IMR-90 (cell line): ENCODE data around the gene ARVCF. TPM values are rescaled to one million over a fixed set of nuclear protein-coding genes. Genes with fewer than 3 reads are reported as not detected.
A peak's percentile ranks its signal among the peaks of the same experiment; 100 is the strongest.

Source experiments
- ATAC-seq: fragments of 200-7000 bp; cut with Tn5 transposase; 2 replicates; pipeline ENCODE4 v1.9.1; 2020; ENCODE audit warnings: low read depth, mild to moderate bottlenecking, moderate library complexity
- BruUV-seq: library from RNA; stranded (reverse); fragments of 400-500 nt; replicated peaks from 2 replicates; lab custom pipeline; 2021; lab: Mats Ljungman, UMichigan
- CTCF ChIA-PET: fragments of 300-600 bp; formaldehyde crosslinking; extraction: SDS; loops from one replicate; lab custom pipeline; 2021; ENCODE audit warnings: antibody characterized with exemption; lab: Yijun Ruan, JAX
- POLR2A ChIA-PET: fragments of 300-600 bp; sonication (Branson Sonifier 250); formaldehyde crosslinking; loops from one replicate; lab custom pipeline; 2022; ENCODE audit warnings: antibody characterized with exemption; ENCODE audit not compliant: unreplicated experiment; lab: Charles Lee
- DNase-seq: peaks from one replicate; pipeline ENCODE4 v3.0.0; 2013
- H2AFZ ChIP-seq: replicated peaks from 2 replicates; pipeline ENCODE3; 2013; ENCODE audit warnings: low read length, mild to moderate bottlenecking; ENCODE audit not compliant: poor library complexity
- H2AK5ac ChIP-seq: 2 replicates; pipeline ENCODE4 v1.6.1; 2013; ENCODE audit warnings: low read depth, low read length, inconsistent platforms
- H2AK9ac ChIP-seq: replicated peaks from 2 replicates; pipeline ENCODE3; 2013; ENCODE audit warnings: mild to moderate bottlenecking, low read depth, low read length, moderate library complexity; ENCODE audit not compliant: poor library complexity
- H2BK120ac ChIP-seq: 2 replicates; pipeline ENCODE4 v1.6.1; 2013; ENCODE audit warnings: low read depth, low read length, inconsistent platforms
- H2BK15ac ChIP-seq: 3 replicates; pipeline ENCODE4 v1.6.1; 2013; ENCODE audit warnings: low read depth, low read length, inconsistent platforms
- H2BK20ac ChIP-seq: 2 replicates; pipeline ENCODE4 v1.6.1; 2013; ENCODE audit warnings: low read depth, mild to moderate bottlenecking, inconsistent platforms, low read length, moderate library complexity
- H2BK5ac ChIP-seq: 2 replicates; pipeline ENCODE4 v1.6.1; 2013; ENCODE audit warnings: mild to moderate bottlenecking, low read depth, low read length, inconsistent platforms; ENCODE audit not compliant: poor library complexity, severe bottlenecking
- H3K14ac ChIP-seq: replicated peaks from 2 replicates; pipeline ENCODE4 v1.6.1; 2013; ENCODE audit warnings: low read depth, low read length, inconsistent platforms
- H3K18ac ChIP-seq: 2 replicates; pipeline ENCODE4 v1.6.1; 2013; ENCODE audit warnings: low read depth, low read length, control low read depth
- H3K23ac ChIP-seq: 2 replicates; pipeline ENCODE4 v1.6.1; 2013; ENCODE audit warnings: low read depth, low read length, inconsistent platforms
- H3K27ac ChIP-seq: 2 replicates; pipeline ENCODE4 v1.5.1; 2013; ENCODE audit warnings: mild to moderate bottlenecking, control low read depth, low read length; ENCODE audit not compliant: insufficient read depth
- H3K27me3 ChIP-seq: 2 replicates; pipeline ENCODE4 v1.6.1; 2013; ENCODE audit warnings: low read length; ENCODE audit not compliant: control insufficient read depth, insufficient read depth
- H3K36me3 ChIP-seq: 2 replicates; pipeline ENCODE4 v1.6.1; 2013; ENCODE audit warnings: low read length, mixed read lengths; ENCODE audit not compliant: control insufficient read depth, insufficient read depth
- H3K4ac ChIP-seq: 2 replicates; pipeline ENCODE4 v1.6.1; 2013; ENCODE audit warnings: low read depth, low read length, inconsistent platforms
- H3K4me1 ChIP-seq: 2 replicates; pipeline ENCODE4 v1.6.1; 2013; ENCODE audit warnings: low read length, mixed read lengths; ENCODE audit not compliant: control insufficient read depth, insufficient read depth
- H3K4me2 ChIP-seq: 2 replicates; pipeline ENCODE4 v1.6.1; 2013; ENCODE audit warnings: low read depth, mild to moderate bottlenecking, control low read depth, low read length, moderate library complexity
- H3K4me3 ChIP-seq: 2 replicates; pipeline ENCODE4 v1.5.1; 2013; ENCODE audit warnings: low read depth, mild to moderate bottlenecking, control low read depth, low read length, moderate library complexity; ENCODE audit not compliant: insufficient read depth
- H3K56ac ChIP-seq: 2 replicates; pipeline ENCODE4 v1.6.1; 2013; ENCODE audit warnings: low read length, inconsistent platforms; ENCODE audit not compliant: insufficient read depth; ENCODE audit errors: extremely low read depth
- H3K79me1 ChIP-seq, 2 experiments: 2 replicates each; pipeline ENCODE4 v1.6.1; 2013; ENCODE audit warnings: low read length in 2 of 2, inconsistent platforms in 1 of 2, low read depth in 1 of 2
- H3K9ac ChIP-seq: 2 replicates; pipeline ENCODE4 v1.6.1; 2013; ENCODE audit warnings: low read depth, low read length, control low read depth
- H3K9me1 ChIP-seq: 2 replicates; pipeline ENCODE4 v1.6.1; 2013; ENCODE audit warnings: low read length, inconsistent platforms; ENCODE audit not compliant: insufficient read depth
- H3K9me3 ChIP-seq: 2 replicates; pipeline ENCODE4 v1.6.1; 2013; ENCODE audit warnings: low read length; ENCODE audit not compliant: control insufficient read depth, insufficient read depth
- H4K20me1 ChIP-seq: 2 replicates; pipeline ENCODE4 v1.6.1; 2013; ENCODE audit warnings: low read length, inconsistent platforms; ENCODE audit not compliant: insufficient read depth
- H4K5ac ChIP-seq: 2 replicates; pipeline ENCODE4 v1.6.1; 2013; ENCODE audit warnings: mild to moderate bottlenecking, low read depth, low read length, control low read depth
- H4K8ac ChIP-seq, 2 experiments: 2 replicates each; pipeline ENCODE4 v1.6.1; 2013; ENCODE audit warnings: low read depth in 2 of 2, low read length in 2 of 2, control low read depth in 1 of 2, inconsistent platforms in 1 of 2
- H4K91ac ChIP-seq: 2 replicates; pipeline ENCODE4 v1.6.1; 2013; ENCODE audit warnings: low read depth, low read length, inconsistent platforms; ENCODE audit not compliant: insufficient read depth
- BHLHE40 ChIP-seq: fragments of 150-350 bp; IDR thresholded peaks from 2 replicates; pipeline ENCODE4 v1.6.1; 2016; ENCODE audit warnings: mild to moderate bottlenecking, low read depth, low read length
- CHD1 ChIP-seq: IDR thresholded peaks from 2 replicates; pipeline ENCODE4 v1.6.1; 2012; ENCODE audit warnings: low read depth, low read length, improper control_type of control experiment
- ELK1 ChIP-seq: fragments of 150-350 bp; IDR thresholded peaks from 2 replicates; pipeline ENCODE4 v1.6.1; 2016; ENCODE audit warnings: low read depth, mild to moderate bottlenecking, low read length, moderate library complexity, borderline replicate concordance
- MXI1 ChIP-seq: IDR thresholded peaks from 2 replicates; pipeline ENCODE4 v1.6.1; 2012; ENCODE audit warnings: low read depth, mild to moderate bottlenecking, low read length, moderate library complexity, borderline replicate concordance
- POLR2A ChIP-seq: IDR thresholded peaks from 2 replicates; pipeline ENCODE4 v1.6.1; 2012; ENCODE audit warnings: mild to moderate bottlenecking, low read depth, low read length
- RCOR1 ChIP-seq: IDR thresholded peaks from 2 replicates; pipeline ENCODE4 v1.6.1; 2012; ENCODE audit warnings: mild to moderate bottlenecking, low read length, improper control_type of control experiment; ENCODE audit not compliant: insufficient replicate concordance
- WGBS, 2 experiments: methylation state at CpG; one replicate each; pipeline versions ENCODE4 v1.1.5 to v1.1.7; 2013; ENCODE audit warnings: missing lambda C conversion rate in 2 of 2; ENCODE audit not compliant: insufficient read length in 1 of 2; ENCODE audit errors: extremely low coverage in 2 of 2; 5-methylcytosine and 5-hydroxymethylcytosine counted together
- dilution Hi-C: fragments of 300-500 bp; cut with HindIII; formaldehyde crosslinking; loops from one replicate; pipeline ENCODE4 v1.14.3; 2018; ENCODE audit warnings: low sequenced_read_pairs; ENCODE audit not compliant: unreplicated experiment
- in situ Hi-C: fragments of 300-500 bp; cut with MboI; formaldehyde crosslinking; loops from 3 replicates; pipeline ENCODE4 v1.14.3; 2019; ENCODE audit warnings: low sequenced_read_pairs, inconsistent platforms, mixed read lengths
- intact Hi-C: fragments of 100-400 bp; cut with micrococcal nuclease; formaldehyde crosslinking; loops from 2 replicates; pipeline ENCODE4 v1.10.0; 2022
- polyA plus RNA-seq, 3 experiments: library from polyadenylated mRNA; depleted of rRNA; stranded (reverse); fragments of >200 nt; gene quantifications; 2 replicates each; pipeline ENCODE4 v1.2.3, GENCODE V29; 2012; ENCODE audit warnings: low replicate concordance in 1 of 3
- total RNA-seq: library from RNA; depleted of rRNA; stranded (reverse); fragments of >200 nt; gene quantifications from 2 replicates; pipeline ENCODE4 v1.2.3, GENCODE V29; 2012

Gene ARVCF
- total and polyA plus RNA-seq, 2 of the 4 experiments (the other 2 are of a cell fraction), result 8.6 to 14.1 TPM

- ATAC-seq (no peak), DNase-seq (no peak)
- no peak overlapping the region for H4K8ac ChIP-seq
- in situ Hi-C loops, result no loop called here
- no peaks in the 10 kb centered on the region for H3K9me1 ChIP-seq
- H3K14ac ChIP-seq, result no peak overlapping the region
- no peak overlapping the region for H4K91ac ChIP-seq
- no peaks in the 10 kb centered on the region for H4K20me1 ChIP-seq
- H2AK5ac ChIP-seq, result no peak overlapping the region
- H3K56ac ChIP-seq, result no peak overlapping the region
- 73% methylated on average over 9 of the region's 14 CpGs; no CpG with 5 or more reads in 1 of the 2 experiments for WGBS, 2 experiments
- no peak overlapping the region for H4K5ac ChIP-seq
- intact Hi-C loops, result no loop called here
- no peak overlapping the region for H2BK15ac ChIP-seq
- H2BK5ac ChIP-seq, result no peak overlapping the region
- H3K4ac ChIP-seq, result no peak overlapping the region
- no peak overlapping the region for H3K27ac ChIP-seq
- H3K18ac ChIP-seq, result no peak overlapping the region
- no TSS peak for BruUV-seq
- H3K9ac ChIP-seq, result no peak overlapping the region
- CTCF ChIA-PET, result no interaction called here
- dilution Hi-C loops, result no loop called here
- no peak overlapping the region for H2AFZ ChIP-seq
- no peak for TF ChIP-seq RCOR1
- no peak for TF ChIP-seq BHLHE40
- no peak for TF ChIP-seq ELK1
- TF ChIP-seq POLR2A, result no peak
- no peak for TF ChIP-seq MXI1
- no peak for TF ChIP-seq CHD1
- H2BK20ac ChIP-seq, result no peak overlapping the region
- H3K23ac ChIP-seq, result no peak overlapping the region
- H2BK120ac ChIP-seq, result no peak overlapping the region
- no peak overlapping the region for H3K4me2 ChIP-seq
- no peaks in the 10 kb centered on the region for H3K9me3 ChIP-seq
- peaks cover 0 to 3% of the 10 kb centered on the region in 2 experiments; a peak in 1 of 4 replicates for H3K79me1 ChIP-seq
- POLR2A ChIA-PET, result no interaction called here
- no peaks in the 10 kb centered on the region for H3K27me3 ChIP-seq
- no peaks in the 10 kb centered on the region for H3K4me1 ChIP-seq
- H3K4me3 ChIP-seq, result no peak overlapping the region
- H3K36me3 ChIP-seq, result peaks cover 47% of the 10 kb centered on the region
- peak overlapping the region; percentile 78 for H2AK9ac ChIP-seq
These were observed 36.9 kb upstream of the ARVCF start for GRCh38 chr22:20053407-20054033.
